Retinal pigment epithelial cell (primary cell): ENCODE data around the gene CWC22.
"Not testable (repeated sequence)": the region's sequence is repeated elsewhere in the genome, so short reads cannot be mapped to it uniquely, and the experiment has no call there.

Experiments
- DNase-seq: peaks from one replicate; pipeline ENCODE4 v3.0.0-alpha.2; 2010; ENCODE audit warnings: low read depth
- H3K4me3 ChIP-seq: 2 replicates; pipeline ENCODE4 v1.5.1; 2011; ENCODE audit warnings: mild to moderate bottlenecking, low read length, control low read depth, moderate library complexity
- TF ChIP-seq, protein P1 (sequence below): conservative IDR thresholded peaks from 2 replicates; pipeline ENCODE4 v1.5.1; 2011; ENCODE audit warnings: low read depth, low read length, control low read depth, inconsistent platforms

The CWC22 gene

DNA sequence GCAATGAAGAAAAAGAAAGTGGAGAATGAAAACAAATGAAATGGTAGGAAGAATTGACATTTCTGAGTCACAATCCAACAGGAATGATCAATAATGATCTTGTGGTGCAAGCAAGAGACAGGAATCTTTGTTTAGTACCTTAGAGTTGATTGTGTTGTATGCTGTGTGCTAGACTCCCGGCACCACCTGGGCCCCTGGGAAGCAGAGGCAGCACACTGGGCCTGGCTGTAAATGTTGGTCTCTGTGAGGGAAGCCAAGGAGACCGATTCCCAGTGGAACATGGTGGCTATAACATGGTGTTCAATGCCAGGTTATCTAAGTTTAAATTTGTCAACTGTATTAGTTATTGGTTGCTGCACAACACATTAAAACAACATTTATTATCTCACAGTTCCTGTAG lies 9.8 kb upstream of the CWC22 start:
- TF ChIP-seq, protein P1, sequence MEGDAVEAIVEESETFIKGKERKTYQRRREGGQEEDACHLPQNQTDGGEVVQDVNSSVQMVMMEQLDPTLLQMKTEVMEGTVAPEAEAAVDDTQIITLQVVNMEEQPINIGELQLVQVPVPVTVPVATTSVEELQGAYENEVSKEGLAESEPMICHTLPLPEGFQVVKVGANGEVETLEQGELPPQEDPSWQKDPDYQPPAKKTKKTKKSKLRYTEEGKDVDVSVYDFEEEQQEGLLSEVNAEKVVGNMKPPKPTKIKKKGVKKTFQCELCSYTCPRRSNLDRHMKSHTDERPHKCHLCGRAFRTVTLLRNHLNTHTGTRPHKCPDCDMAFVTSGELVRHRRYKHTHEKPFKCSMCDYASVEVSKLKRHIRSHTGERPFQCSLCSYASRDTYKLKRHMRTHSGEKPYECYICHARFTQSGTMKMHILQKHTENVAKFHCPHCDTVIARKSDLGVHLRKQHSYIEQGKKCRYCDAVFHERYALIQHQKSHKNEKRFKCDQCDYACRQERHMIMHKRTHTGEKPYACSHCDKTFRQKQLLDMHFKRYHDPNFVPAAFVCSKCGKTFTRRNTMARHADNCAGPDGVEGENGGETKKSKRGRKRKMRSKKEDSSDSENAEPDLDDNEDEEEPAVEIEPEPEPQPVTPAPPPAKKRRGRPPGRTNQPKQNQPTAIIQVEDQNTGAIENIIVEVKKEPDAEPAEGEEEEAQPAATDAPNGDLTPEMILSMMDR: no peak
- no peak overlapping the region for H3K4me3 ChIP-seq
- no peak for DNase-seq

DNA sequence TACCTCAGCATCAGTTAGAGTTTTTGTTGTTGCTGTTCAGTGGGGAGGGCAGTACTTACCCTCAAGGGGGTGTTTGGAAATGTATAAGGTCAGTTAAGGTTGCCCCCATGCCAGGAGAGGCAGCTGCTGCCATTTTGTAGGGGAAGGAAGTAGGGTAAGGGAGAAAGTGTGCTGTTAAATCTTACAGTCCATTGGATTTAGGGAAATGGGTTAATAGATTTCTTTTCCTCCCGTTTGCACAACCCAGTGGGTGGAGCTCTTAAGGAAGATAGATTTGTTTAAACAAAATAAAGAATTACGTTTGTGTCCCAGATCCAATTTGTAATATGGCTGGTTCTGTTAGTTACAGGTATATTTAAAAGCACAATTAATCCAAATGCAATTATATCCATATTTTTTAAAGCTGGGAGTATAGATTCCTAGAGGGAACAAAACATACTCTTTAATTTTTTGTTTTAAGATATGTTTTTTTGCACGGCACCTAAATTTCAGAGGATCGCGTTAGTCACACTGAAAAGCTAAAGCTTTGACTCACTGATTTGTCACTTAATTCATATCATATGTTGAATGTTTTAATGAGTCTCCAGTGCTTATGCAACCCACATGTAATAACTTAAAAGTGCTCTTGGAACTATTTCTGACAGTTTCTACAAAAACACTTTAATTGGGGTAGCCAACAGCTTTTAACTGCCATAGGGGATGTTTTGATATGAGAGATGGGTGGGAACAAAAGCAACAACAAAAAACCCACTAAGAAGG lies 9.0 kb upstream of the CWC22 start:
- peak; percentile 75 for DNase-seq
- peak overlapping the region; percentile 5 for H3K4me3 ChIP-seq
- TF ChIP-seq, protein P1: no peak

DNA sequence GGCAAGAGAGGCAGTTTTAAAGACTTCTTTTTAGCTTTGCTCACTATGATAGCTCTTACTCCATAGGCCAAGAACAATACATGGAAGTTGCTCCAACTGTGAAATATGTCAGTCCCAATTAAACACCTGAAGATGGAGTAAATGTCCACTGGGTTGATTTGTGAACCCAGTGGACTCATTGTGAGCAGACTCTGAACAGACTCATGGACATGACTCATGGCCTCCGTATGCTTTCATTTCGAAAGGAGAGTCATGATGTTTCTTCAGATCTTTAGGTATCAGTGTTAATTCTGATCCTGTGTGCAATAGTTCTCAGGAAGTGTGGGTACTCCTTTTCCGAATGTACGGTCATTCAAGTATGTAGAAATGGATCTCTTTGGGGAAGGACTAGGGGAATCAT lies 5.4 kb upstream of the CWC22 start:
- peak; percentile 36 for DNase-seq
- H3K4me3 ChIP-seq: no peak overlapping the region
- TF ChIP-seq, protein P1: no peak

DNA sequence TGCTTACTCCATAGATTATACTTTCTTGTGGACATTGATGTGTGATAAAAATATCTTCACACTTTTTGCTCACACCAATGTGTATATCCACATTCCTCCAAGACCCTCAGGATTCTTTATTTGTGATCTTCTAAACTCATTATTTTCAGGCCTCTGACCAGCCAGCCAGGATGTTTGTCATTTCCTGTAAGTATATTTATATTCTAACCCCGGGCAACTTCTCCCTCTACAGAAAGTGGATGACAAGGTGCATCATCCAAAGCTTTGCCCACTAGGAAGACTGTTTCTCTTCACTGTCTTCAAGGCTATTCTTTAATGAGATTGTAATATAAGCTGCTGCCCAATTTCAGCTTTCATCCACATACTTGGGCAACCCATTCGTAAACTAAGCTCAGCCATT lies 3.6 kb upstream of the CWC22 start:
- no peak for DNase-seq

DNA sequence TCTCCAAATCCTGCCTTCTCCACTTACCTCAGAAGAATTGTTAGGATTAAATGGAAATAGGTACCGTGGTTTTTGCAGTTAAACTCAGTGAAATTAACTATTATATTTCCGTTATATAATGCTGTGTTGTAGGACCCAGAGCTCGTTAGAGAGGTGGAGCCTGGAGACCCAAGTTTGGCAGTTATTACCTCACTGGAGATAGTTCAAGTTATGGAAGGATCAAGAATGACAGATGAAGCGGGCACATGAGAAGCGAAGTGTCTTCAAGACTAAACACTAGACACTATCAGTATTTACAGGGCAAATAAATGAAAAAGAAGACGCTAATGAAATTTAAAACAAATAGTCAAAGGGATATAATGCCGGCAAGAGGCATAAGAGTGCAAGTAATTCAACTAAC lies 866 bp downstream of the CWC22 start:
- TF ChIP-seq, protein P1: no peak
- DNase-seq: no peak
- H3K4me3 ChIP-seq: peak overlapping the region; percentile 82

More for the DNA sequence above, 3.6 kb upstream of the CWC22 start:
- TF ChIP-seq, protein P1: no peak
- no peak overlapping the region for H3K4me3 ChIP-seq

DNA sequence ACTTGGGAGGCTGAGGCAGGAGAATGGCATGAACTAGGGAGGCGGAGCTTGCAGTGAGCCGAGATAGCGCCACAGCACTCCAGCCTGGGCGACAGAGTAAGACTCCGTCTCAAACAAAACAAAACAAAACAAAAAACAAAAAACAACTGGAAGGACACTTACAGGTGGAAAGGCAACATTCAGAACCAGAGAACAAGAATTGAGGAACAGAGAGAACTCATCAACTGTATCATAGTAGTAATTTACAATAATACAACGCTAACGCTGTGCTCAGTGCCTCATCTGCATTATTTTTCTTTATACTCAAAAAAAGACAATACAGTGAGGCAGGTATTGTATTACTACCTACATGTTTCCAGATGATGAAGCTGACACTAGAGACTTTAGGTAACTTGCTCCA lies 1.6 kb downstream of the CWC22 start:
- H3K4me3 ChIP-seq, DNase-seq: not testable (repeated sequence)

DNA sequence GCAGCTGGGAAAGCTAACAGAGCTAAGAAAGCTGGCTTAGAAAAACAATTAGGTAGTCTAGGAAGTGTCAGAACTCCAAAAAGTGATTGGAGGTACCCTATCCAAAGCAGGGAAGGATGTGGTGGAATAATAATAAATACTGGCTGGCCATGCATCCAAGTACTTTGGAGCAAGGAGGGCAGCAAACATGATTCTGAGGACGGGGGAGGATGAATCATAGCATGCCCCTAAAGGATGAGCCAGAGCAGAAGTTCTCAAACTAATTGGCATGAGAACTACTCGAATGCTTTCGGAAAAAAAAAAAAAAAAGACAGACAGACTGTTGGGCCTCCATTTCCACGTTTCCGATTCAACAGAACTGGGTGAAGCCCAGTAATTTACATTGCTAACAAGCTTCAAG lies 2.4 kb downstream of the CWC22 start:
- no peak overlapping the region for H3K4me3 ChIP-seq
- TF ChIP-seq, protein P1: no peak
- DNase-seq: no peak
